HG02588 (cell line): Measurements from ENCODE around the gene SHTN1.
A peak's percentile ranks its signal among the peaks of the same experiment; 100 is the strongest.

ENCODE experiments used
- ATAC-seq: cut with Tn5 transposase; IDR thresholded peaks from one replicate; pipeline ENCODE4 v1.9.1; 2021; ENCODE audit warnings: mild to moderate bottlenecking, moderate library complexity; ENCODE audit not compliant: unreplicated experiment

SHTN1 gene, protein sequence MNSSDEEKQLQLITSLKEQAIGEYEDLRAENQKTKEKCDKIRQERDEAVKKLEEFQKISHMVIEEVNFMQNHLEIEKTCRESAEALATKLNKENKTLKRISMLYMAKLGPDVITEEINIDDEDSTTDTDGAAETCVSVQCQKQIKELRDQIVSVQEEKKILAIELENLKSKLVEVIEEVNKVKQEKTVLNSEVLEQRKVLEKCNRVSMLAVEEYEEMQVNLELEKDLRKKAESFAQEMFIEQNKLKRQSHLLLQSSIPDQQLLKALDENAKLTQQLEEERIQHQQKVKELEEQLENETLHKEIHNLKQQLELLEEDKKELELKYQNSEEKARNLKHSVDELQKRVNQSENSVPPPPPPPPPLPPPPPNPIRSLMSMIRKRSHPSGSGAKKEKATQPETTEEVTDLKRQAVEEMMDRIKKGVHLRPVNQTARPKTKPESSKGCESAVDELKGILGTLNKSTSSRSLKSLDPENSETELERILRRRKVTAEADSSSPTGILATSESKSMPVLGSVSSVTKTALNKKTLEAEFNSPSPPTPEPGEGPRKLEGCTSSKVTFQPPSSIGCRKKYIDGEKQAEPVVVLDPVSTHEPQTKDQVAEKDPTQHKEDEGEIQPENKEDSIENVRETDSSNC

DNA sequence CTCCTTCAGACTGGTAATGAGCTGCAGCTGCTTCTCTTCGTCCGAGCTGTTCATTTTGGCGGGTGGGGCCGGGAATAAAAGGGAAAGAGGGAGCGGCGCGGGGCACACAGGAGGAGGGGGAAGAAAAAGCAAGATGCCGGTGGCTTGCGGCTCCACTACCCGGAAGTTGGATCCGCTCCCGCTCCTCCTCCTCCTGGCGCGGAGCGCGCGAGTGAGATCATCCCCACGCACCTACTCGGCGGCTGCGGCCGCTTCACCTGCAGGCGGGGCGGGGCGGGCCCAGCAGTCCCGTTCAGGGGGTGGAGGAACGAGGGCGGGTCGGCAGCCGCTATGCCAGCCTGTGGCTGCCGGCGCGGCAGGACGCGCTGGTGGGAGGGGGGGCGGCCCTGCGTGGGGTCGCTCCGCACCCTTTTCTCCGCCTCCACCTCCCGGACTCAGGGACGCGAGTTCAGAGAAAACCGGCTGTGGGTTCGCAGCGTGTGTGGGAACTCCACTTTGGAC, at the start of gene SHTN1:
TSS of gene SHTN1 (minus strand) at position 162 of the 501 bp plus-strand sequence. CDS start at position 54, 108 bp downstream.
- peak; percentile 61 for ATAC-seq

DNA sequence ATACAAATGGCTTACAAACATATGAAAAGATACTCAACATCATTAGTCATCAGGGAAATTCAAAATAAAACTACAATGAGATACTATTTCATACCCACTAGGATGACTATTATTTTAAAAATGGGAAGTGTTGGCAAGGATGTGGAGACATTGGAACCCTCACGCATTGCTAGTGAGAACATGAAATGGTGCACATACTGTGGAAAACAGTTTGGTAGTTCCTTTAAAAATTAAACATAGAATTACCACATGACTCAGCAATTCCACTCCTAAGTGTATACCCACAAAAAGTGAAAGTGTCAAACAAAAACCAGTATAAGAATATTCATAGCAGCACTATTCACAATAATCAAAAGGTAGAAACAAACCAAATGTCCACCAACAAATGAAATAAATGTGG, 48.5 kb upstream of the SHTN1 start:
- ATAC-seq = no peak

DNA sequence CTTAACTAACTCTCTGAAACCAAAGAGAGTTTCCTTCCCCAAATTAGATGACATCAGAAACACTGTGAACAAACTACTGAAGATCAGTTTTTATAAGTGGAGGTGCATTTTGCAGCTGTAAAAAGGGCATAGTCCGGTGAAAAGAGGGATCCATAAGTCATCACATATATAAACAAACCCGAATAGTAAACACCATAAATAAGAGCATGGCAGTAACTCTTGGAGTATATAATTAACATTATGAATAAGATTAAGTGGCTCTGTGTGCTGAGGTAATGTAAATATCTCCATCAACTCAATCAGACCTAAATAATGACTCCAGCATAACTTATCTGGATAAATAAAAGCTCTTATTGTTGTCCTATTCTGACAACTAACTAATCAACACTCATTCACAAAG, 43.0 kb upstream of the SHTN1 start:
- no peak for ATAC-seq

DNA sequence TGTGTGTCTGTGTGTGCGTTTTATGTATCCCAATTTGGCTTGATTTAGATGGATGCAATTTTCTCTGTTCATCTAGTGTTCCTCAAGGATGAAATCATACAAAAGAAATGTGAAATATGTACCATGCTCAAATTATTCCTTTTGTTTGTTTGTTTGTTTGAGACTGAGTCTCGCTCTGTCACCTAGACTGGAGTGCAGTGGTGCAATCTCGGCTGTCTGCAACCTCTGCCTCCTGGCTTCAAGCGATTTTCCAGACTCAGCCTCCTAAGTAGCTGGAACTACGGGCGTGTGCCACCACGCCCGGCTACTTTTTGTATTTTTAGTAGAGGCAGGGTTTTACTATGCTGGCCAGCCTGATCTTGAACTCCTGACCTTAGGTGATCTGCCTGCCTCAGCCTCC, 11.3 kb upstream of the SHTN1 start:
- ATAC-seq = no peak

DNA sequence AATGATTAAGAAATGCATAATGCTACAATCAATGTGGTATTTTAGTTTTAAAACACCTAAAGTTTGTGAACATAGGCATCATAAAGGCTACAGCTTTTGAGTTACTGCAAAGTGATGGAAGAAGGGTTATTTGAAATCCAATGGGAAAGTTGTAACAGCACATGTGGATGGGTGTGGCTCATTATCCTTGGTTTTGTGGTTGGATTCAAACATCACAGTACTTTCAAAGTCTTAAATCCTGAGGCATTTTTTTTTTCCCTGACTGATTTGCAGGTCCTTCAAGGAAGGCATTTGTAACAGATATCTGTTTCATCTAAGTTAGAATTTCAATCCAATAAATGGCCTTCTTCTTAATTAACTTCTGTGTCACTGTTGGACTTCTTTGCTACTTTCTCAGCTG, 9.8 kb upstream of the SHTN1 start:
- no peak for ATAC-seq

DNA sequence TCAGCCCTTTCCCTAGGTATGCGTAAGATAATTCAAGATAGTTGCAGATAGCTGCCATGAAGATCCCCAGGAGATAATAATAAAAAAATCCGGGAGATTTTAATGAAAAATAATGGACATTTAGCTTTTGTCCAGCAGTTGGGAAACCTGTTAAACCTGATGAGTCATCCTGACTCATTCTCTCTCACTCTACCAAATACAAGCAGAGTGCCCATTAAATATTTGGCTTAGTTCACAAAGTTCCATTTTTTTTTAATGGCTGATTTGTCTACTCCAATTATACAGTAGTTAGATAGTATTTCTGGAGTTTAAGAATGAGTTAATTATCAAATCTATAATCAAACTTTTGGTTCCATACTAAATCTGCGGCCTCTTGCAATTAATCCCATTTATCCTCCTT, 2.1 kb upstream of the SHTN1 start:
- no peak for ATAC-seq

DNA sequence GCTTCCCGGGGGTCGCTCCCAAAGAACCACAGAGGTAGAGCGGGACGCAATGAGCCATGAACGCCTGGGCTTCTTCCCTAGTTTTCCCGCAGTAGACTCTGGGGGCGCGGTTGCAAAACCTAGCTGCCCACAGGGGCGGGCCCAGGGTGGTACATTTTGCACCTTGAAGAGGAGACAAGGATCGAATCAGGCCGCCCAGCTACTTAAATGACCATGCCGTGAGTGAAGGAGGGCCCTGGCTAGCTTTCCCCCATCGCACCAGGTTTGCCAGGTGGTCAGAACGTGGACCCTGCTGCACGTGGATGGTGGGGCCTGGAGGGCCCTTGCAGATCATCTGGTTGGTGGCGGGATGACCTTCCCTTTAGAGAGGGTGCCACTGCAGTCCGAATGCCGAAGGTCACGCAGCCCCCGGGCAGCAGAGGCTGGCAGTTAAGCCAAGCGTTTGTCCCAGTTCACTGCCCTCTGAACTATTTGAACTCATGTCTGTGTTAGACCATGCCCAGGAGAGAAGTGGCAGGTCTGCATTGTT, 604 bp upstream of the SHTN1 start:
- ATAC-seq = no peak

DNA sequence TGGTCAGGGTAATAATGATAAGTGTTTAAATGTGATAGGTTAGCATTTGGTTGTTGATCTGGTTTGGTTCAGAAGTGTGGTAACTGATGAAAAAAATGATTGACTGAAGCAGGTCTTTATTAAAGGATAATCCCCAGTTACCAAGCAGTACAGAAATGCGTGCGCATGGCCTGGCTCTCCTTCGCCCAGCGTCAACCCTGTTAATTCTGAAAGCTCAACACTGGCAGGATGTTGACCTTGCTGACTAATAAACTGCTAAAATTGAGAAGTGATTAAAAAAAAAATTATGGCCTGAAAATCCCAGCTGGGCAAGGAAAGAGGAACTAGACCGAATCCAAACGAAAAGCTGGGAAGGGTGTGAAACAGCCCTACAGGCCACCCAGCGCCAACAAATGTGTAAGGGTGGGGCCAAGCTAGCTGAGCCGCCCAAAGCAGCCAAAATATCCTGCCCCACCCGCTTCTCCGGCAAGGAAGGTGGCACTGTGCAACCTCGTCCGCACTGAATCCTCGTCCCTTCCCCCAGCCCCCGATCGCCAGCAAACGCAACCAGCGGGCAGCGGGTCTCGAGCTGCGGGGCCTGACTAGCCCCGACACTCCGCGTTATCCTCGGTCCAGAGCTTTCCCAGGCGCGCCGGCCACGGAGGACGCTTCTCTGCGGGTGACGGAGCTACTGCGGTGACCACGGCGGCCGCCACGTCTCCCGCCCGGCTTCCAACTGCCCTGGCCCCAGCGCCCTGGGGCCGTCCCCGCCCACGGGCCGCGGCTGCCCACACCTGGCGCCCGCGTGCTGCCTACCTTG, 561 bp downstream of the SHTN1 start:
- peak; percentile 57 for ATAC-seq

DNA sequence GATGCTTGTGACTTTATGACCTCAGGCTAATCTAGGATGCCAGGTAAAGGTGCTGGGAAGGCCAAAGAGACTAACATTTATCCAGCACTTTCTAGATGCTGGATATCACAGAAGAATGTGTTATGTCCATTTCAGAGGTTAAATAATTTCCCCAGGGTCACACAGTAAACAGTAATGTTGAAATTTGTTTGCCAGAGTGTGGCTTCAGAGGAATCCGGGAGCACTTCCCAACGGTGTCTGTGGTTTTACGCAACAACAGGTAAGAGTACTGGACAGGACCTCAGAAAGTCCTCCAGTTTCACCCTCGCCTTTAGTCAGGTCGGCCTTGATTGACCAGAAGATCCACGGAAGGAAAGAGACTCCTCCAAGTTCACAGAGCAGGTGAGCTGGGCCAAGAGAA, 1.7 kb downstream of the SHTN1 start:
- ATAC-seq = no peak

DNA sequence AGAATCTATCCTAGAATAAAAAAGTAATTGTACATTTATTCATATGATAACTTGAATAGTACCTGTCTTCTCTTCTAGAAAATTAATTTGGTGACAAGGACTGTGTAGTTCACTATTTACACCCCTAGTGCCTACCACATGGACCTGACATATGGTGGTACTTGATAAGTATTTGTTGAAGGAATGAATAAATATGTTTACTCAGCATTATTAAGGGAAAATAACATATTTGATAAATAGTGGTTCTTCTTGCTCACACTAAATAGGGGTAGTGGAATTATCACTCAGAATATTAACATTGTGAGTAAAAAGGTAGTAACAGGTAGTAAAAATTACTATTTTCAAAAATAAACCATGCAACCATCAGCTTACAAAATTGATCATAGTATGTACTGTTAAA, 2.8 kb downstream of the SHTN1 start:
- no peak for ATAC-seq

DNA sequence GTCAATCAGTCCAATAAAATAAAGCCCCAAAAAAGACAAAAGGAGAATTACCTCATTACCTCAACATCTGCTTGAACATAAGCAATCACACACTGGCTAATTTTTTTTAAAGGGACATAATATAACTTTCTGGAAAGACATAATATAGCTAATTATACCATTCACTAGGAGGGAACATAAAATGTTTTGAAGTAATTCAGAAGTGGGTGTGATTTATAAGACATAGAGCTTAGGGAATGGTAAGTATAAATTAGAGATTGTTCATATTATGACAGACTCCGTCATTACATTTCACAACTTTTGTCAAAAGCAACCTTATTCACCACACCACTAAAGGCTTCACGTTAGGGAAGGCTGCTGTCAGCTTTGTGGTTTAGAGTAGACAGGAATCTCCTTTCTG, 3.8 kb downstream of the SHTN1 start:
- ATAC-seq = no peak

DNA sequence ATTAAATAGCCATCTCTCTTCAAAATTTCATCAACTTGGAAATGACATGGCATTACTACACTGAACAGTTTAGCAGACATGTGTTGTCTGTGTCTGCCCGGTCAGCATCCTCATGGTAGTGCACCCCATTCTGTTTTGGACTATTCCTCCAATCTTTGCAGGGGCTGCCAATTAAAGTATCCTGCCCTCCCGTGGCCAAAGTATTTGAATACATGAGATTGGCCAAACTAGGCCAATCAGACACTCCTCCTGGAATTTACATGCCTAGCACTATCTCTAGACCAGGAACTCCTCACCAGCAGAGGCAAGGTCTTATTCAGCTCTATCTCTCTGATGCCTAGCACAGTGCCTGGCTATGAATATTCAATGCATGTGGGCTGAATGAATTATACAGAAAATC, 4.4 kb downstream of the SHTN1 start:
- no peak for ATAC-seq

DNA sequence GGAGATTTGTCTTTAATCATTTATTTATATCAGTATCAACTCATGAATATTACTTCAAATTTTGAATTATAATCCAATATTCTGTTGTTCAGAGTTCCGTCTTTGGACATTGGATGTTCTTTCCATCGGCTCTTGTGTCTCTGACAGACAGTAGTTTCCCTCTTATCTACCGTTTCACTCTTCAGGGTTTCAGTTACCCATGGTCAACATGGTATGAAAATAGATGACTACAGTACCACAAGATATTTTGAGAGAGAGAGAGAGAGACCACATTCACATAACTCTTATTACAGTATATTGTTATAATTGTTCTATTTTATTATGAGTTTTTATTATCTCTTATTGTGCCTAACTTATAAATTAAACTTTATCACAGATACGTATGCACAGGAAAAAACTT, 6.8 kb downstream of the SHTN1 start:
- ATAC-seq = no peak

DNA sequence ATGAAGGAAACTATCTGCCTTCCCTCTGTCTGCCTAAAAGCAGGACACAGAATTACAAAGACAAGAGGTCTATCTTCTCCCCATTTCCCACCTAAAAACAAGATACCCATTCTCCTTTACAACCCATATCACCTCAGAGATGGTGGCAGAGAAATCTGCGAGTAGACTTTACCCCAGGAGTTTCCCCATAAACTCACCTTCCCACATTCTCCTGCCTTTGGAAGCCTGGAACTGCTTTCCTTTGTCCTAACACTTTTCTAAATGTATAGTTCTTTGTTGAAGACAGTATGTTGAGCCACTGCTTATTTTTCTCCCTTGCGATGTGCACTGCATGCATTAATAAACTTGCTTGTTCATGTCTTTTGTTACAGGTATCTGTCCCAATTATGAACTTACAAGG, 8.0 kb downstream of the SHTN1 start:
- ATAC-seq = no peak

DNA sequence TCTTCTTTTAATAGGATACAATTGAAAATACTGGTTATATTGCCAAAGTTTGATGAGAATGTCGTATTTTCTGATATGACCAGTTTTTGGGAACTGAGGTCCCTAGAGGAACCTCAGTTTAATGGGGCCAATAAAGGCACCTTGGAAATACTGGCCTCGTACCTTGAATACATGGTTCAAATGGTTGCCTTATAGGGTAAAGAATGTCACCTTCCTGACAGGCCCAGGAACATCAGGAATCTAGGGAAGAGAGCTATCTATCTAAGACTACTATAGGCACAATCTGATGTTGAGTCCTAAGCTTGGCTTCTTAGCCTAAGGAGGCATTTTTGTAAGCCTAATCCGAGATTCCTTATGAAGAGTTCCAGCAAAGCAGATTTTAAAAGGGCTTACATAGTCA, 9.3 kb downstream of the SHTN1 start:
- no peak for ATAC-seq

DNA sequence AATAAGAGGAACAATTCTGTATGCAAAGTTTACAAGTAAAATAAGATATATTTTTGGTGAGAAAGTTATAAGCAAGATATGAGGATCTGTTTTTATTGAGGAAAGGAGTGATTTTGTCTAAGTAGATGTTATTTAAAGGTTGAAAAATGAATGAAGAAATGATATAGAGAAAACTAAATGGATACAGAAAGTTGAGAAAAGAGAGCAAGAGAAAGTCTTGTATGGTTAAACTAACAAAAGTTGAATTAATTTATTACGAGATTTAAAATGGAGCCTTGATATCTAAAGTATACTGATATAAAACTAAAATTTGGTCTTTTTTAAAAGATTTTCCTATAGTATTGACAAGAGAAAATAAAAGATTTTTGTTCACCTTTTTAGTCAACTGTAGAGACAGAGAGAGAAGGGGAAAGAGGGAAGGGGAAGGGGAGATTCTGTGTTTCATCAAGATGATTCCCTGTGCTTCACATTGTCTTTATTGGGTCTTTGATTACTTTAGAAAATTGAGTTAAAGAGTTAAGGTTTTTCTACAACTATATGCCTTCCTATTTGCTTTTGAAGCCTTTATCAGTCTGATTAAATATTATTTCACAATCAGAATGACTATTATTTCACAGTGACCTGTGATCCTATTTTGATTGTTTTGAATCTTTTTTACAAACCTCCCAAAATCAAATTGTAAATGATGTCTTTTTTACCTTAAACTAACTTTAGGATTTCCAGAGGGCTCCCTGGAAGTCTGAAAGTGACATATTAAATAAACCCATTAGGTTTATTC, 10.7 kb downstream of the SHTN1 start:
- no peak for ATAC-seq

DNA sequence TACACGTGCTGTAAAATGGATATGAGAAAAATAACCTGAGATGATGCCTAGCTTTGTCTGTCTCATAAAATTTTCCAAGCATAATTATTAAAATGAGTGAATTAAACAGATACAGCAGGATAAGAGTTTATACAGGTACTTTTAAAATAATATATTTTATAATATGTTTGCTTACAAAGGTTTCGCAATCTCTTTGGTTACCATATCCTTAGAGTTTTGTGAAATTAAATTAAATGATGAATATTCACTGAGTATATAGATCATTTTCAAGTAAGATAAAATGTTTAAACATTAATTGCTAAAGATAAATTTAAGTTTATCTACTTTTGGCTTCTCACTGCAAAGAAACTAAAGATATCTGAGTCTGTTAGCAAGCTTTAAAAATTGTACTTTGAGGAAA, 11.4 kb downstream of the SHTN1 start:
- no peak for ATAC-seq

DNA sequence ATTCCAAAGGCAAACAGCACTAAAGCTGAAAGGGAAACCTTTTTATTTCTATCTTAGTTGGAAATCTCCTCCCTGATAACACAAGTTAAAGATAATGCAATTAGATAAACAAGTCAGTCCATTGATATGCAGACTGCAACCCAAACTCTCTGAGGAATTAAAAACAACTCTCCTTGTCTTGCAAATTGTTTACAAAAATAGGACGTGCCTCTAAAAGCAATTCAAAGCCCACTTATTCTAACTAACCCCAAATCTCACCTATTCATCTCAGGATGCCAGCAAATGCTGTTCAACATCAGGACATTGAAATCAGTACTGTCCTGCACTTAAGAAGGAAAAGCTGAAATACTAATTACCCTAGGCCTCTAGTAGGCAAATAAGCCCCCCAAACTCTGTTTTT, 12.8 kb downstream of the SHTN1 start:
- no peak for ATAC-seq

DNA sequence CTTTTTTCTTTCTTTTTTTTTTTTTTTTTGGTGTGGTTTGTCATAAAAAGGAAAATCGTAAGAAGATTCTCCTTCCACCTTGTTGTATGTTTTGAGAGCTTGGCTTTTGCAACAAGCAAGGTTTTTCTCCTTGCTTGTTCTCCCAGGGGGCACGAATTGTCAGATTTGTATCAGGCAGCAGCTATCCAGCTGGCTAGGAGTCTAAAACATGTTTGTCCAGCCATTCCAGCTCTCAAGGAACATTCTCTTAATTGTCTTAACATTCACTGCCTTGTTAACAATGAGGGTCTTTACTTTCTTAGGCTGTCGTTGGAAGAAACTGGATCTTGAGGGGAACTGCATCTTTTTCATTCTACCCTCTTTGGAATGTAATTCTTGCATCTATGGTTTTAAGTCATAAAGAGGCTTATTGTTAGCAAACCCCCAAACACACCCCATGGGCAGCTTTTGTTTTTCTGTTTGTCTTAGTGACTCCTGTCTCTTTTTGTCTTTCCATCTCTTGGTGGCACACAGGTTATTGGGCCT, 14.6 kb downstream of the SHTN1 start:
- ATAC-seq = no peak

DNA sequence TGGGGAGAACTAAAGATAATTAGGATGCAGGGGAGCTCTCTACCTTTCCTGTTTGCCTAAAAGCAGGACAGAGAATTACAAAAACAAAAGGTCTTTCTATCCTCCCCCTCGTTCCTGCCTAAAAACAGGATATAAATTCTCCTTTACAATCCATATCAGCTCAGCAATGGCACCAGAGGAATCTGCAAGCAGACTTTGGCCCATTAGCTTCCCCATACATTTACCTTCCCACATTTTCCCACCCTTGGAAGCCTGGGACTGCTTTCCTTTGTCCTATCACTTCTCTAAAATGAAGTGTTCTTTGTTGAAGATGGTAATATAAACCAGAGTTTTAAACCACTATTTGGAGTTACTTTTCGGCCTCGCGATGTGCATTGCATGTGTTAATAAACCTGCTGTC, 15.5 kb downstream of the SHTN1 start:
- no peak for ATAC-seq
